ENCODE data around the gene STX1B.
"Not testable (repeated sequence)": the region's sequence is repeated elsewhere in the genome, so short reads cannot be mapped to it uniquely, and the experiment has no call there.

The STX1B gene

DNA sequence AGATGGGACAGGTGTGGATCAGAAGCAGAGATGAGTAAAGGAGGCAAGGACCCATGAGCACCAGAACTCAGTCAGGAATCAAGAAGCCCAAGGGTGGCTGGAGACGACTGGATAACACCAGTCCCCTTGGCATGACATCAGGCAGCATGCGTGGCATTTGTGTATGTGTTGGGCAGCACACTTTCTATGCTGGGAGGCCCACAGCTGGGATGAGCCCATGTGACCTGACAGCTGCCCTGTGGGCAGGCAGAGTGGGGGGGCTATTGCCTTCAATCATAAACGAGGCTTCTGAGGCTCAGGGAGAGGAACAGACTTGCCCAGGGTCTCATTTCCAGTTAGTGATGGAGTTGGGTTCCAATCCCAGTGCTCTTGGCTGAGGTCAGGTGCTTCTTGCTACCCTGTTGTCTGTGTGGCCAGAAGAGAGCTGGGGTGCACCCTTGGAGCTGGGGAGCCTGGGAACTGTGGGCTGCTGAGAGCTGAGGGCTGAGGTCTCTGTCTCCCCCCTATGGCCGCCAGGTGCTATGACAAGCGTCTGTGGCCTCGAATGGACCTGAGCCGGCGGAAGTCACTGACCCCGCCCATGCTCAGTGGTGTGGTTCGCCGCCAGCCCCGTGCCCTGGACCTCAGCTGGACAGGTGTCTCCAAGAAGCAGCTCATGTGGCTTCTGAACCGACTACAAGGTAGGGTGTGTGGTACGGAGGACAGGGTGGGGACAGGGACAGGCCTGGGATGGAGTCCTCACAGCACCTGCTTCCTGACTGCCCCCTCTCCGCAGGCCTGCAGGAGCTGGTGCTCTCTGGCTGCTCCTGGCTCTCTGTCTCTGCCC, 68.6 kb downstream of the STX1B start:
- no peak for DNase-seq (ENCODE audit: low read depth, low spot score)
- CTCF ChIA-PET, result interaction anchor here (0.8 to 7.6 kb wide), 24 partner anchors 9 to 927 kb away, joined by 3 to 103 read pairs (median 4); partner anchors contain the start of genes FBXL19 and ORAI3
- no peak overlapping the region for H3K4me3 ChIP-seq (ENCODE audit: low read depth, low read length)
- POLR2A ChIA-PET, result interaction anchor here (1.0 to 1.6 kb wide), 3 partner anchors 14 to 240 kb away, joined by 3 read pairs; no protein-coding TSS in a partner anchor
- TF ChIP-seq, protein P1, sequence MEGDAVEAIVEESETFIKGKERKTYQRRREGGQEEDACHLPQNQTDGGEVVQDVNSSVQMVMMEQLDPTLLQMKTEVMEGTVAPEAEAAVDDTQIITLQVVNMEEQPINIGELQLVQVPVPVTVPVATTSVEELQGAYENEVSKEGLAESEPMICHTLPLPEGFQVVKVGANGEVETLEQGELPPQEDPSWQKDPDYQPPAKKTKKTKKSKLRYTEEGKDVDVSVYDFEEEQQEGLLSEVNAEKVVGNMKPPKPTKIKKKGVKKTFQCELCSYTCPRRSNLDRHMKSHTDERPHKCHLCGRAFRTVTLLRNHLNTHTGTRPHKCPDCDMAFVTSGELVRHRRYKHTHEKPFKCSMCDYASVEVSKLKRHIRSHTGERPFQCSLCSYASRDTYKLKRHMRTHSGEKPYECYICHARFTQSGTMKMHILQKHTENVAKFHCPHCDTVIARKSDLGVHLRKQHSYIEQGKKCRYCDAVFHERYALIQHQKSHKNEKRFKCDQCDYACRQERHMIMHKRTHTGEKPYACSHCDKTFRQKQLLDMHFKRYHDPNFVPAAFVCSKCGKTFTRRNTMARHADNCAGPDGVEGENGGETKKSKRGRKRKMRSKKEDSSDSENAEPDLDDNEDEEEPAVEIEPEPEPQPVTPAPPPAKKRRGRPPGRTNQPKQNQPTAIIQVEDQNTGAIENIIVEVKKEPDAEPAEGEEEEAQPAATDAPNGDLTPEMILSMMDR (IDR thresholded peaks at IDR 0.05; ENCODE audit: insufficient read depth, low read length, missing control alignments), result peak; percentile 88

DNA sequence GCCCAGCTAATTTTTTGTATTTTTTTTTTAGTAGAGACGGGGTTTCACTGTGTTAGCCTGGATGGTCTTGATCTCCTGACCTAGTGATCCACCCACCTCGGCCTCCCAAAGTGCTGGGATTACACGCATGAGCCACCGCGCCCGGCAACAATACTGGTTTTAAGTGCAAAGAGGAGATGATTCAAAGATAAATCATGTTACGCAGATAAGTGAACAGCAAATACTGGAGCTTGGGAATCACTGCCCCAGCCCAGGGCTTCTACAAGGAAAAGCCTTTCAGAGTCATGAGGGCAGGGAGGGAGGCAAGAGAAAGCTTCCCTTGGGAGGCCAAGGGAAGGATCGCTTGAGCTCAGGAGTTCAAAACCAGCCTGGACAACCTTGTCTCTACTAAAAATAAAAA, 70.9 kb downstream of the STX1B start:
- not testable (repeated sequence) for DNase-seq (ENCODE audit: low read depth, low spot score); H3K4me3 ChIP-seq (ENCODE audit: low read depth, low read length)
- ChIA-PET POLR2A (interaction anchor here (0.6 to 1.2 kb wide), 2 partner anchors 11 to 13 kb away, joined by 3 read pairs; no protein-coding TSS in a partner anchor), CTCF (interaction anchor here (2.0 to 7.6 kb wide), 6 partner anchors 7 to 125 kb away, joined by 8 to 103 read pairs (median 43); partner anchors contain the start of genes FBXL19 and ORAI3)
